ENCODE data around the gene CD200.

DNA sequence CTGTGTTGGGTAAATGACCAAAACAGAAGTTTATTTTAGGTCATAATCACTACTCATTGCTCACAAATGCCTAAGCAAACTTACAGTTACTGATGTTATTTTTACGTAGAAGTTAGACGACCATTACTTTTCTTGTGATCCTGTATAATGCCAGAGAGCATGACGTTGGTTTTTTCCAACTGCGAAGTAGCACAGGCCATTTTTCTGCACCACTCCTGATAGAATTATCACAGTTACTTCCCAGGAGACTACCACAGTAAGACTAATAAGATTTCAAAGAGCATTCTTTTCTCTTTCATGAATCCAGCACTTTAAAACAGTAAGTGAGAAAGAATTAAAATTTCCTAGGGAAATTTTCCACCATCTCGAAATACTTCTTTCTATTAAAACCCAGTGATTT is 19.8 kb downstream of the CD200 start:
- TF ChIP-seq GATA3 (IDR thresholded peaks at IDR 0.05; ENCODE audit: low read depth, low read length) (no peak), GATA2 (IDR thresholded peaks at IDR 0.05; ENCODE audit: low read depth, low read length) (no peak)
